Measurements from ENCODE around the gene FBXW8. TPM values are rescaled to one million over a fixed set of nuclear protein-coding genes. Genes with fewer than 3 reads are reported as not detected.

FBXW8 gene
- total and polyA plus RNA-seq, 2 donors (not counting 3 experiments of a cell fraction or from before 2014, with no cell fraction given): 15.4 TPM

DNA sequence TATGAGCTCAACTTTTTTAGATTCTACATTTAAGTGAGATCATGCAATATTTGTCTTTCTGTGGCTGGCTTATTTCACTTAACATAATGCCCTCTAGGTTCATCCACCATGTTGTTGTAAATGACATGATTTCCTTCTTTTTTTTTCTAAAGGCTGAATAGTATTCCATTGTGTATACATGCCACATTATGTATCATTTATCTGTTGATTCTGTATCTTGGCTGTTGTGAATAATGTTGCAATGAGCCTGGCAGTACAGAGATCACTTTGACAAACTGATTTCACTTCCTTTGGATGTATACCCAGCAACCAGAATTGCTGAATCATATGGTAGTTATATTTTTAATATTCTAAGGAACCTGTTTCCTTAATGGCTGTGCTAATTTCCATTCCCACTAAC, 19.1 kb downstream of the FBXW8 start:
- TF ChIP-seq CTCF (IDR thresholded peaks at IDR 0.05; ENCODE audit: extremely low read depth in 1 of 2, insufficient read depth in 1 of 2, low read depth in 1 of 2, low read length in 2 of 2) (no peak), GATA2 (IDR thresholded peaks at IDR 0.05; ENCODE audit: insufficient read depth, insufficient read length, low read depth, low read length) (no peak), POLR2A (IDR thresholded peaks at IDR 0.05; ENCODE audit: low read depth, low read length) (no peak), FOS (IDR thresholded peaks at IDR 0.05; ENCODE audit: borderline replicate concordance, insufficient read depth, low read length) (no peak), POLR2AphosphoS5 (IDR thresholded peaks at IDR 0.05; ENCODE audit: insufficient read depth, low read depth, low read length) (no peak), JUN (IDR thresholded peaks at IDR 0.05; ENCODE audit: borderline replicate concordance, insufficient read depth, insufficient read length, low read depth) (no peak), EZH2 (IDR thresholded peaks at IDR 0.05; ENCODE audit: borderline replicate concordance, low read depth, low read length, severe bottlenecking) (no peak), MYC (IDR thresholded peaks at IDR 0.05; ENCODE audit: low read depth, low read length) (no peak)
- TF ChIP-seq, protein P1, sequence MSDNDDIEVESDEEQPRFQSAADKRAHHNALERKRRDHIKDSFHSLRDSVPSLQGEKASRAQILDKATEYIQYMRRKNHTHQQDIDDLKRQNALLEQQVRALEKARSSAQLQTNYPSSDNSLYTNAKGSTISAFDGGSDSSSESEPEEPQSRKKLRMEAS (IDR thresholded peaks at IDR 0.05; ENCODE audit: insufficient read depth, insufficient read length): no peak
- H3K27ac ChIP-seq (ENCODE audit: insufficient read depth, low read depth, low read length): no peak overlapping the region
- no peak overlapping the region for H3K4me3 ChIP-seq (replicated peaks in 1 of 3; ENCODE audit: insufficient read depth in 1 of 3, low read depth in 1 of 3, low read length in 3 of 3)
- CTCF ChIA-PET: interaction anchor here (1.1 kb wide), 1 partner anchor 9 kb away, joined by 3 read pairs; no protein-coding TSS in a partner anchor
- dilution Hi-C loops (cut with MboI; ENCODE audit: extremely low pct_ligation_motif_present, low sequenced_read_pairs) (no loop called here), intact Hi-C loops (cut with micrococcal nuclease) (no loop called here)
- no peak overlapping the region for H3K9ac ChIP-seq (replicated peaks; ENCODE audit: extremely low read depth, insufficient read depth, low read length)
- H3K36me3 ChIP-seq (ENCODE audit: control insufficient read depth in 2 of 2, extremely low read depth in 1 of 2, insufficient read depth in 2 of 2, low read length in 2 of 2): peaks cover 2 to 6% of the 10 kb centered on the region in 2 experiments
- H3K27me3 ChIP-seq (ENCODE audit: control insufficient read depth in 2 of 2, insufficient read depth in 2 of 2, low read length in 2 of 2): no peaks in the 10 kb centered on the region
- H3K4me2 ChIP-seq (ENCODE audit: insufficient read depth, low read length): no peak overlapping the region
- no peak overlapping the region for H2AFZ ChIP-seq (ENCODE audit: low read depth, low read length)
- peaks cover 6% of the 10 kb centered on the region for H3K4me1 ChIP-seq (ENCODE audit: control insufficient read depth, extremely low read depth, insufficient read depth, low read length)
- peaks cover 11% of the 10 kb centered on the region for H3K79me2 ChIP-seq (ENCODE audit: control insufficient read depth, insufficient read depth, low read length)
- POLR2A ChIA-PET: no interaction called here
- BruUV-seq (replicated peaks): no TSS peak
- DNase-seq (ENCODE audit: low read depth, low spot score) (no peak), FAIRE-seq (no peak)
- H3K9me3 ChIP-seq (replicated peaks; ENCODE audit: control insufficient read depth, insufficient read depth, low read length): no peaks in the 10 kb centered on the region
- H3K9me1 ChIP-seq (replicated peaks; ENCODE audit: control insufficient read depth, extremely low read depth, insufficient read depth, low read length): no peaks in the 10 kb centered on the region
- no peaks in the 10 kb centered on the region for H4K20me1 ChIP-seq (replicated peaks; ENCODE audit: control insufficient read depth, extremely low read depth, insufficient read depth, low read length)

Data from endothelial cell of umbilical vein (primary cell).